ENCODE measurements around the gene ELOVL2.

DNA sequence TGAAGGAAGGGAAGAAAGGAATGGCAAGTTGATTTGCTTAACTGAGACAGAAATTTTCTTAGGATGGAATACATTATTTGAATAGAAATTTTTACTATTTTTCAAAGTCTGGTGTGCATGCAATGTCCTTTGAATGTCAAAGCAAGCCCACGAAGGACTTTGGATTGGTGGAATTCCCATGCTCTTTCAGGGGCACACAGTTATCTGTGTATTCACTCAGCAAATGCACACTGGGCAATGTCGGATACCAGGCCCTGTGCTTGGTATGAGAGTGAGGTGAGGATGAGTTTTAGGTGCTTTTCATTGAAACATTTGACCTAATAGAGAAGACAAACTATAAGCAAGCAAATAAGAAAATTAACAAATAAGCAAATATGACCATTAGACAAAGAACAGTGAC, 83.9 kb downstream of the ELOVL2 start:
- no peak for TF ChIP-seq CTCF (IDR thresholded peaks at IDR 0.05)
- TF ChIP-seq POLR2A (IDR thresholded peaks at IDR 0.05) = no peak

Data from body of pancreas (tissue), 4 donors.